ENCODE results near the gene TECPR2. TPM values are rescaled to one million over a fixed set of nuclear protein-coding genes. Genes with fewer than 3 reads are reported as not detected.

TECPR2 gene
- total RNA-seq, 1 donor from 2014 or later = 19.9 TPM

- DNase-seq (ENCODE audit: low read depth) (no peak), FAIRE-seq (no peak)
- H3K79me2 ChIP-seq (ENCODE audit: insufficient read depth, low read length) = peaks cover 50% of the 10 kb centered on the region
- H3K27me3 ChIP-seq (ENCODE audit: insufficient read depth, low read length) = no peaks in the 10 kb centered on the region
- no peaks in the 10 kb centered on the region for H3K4me1 ChIP-seq (ENCODE audit: insufficient read depth, low read length)
- peaks cover 2% of the 10 kb centered on the region for H3K9me3 Mint-ChIP-seq (ENCODE audit: unreplicated experiment)
- no peak for TF ChIP-seq CTCF (IDR thresholded peaks at IDR 0.05; ENCODE audit: insufficient read depth, low read depth, low read length)
- no peak for TF ChIP-seq EZH2 (IDR thresholded peaks at IDR 0.05; ENCODE audit: insufficient read depth, low read length)
- peaks cover 10% of the 10 kb centered on the region for H3K36me3 ChIP-seq (ENCODE audit: insufficient read depth, low read length)
- no peak overlapping the region for H2AFZ ChIP-seq (ENCODE audit: low read depth, low read length)
- no peaks in the 10 kb centered on the region for H3K9me3 ChIP-seq (ENCODE audit: insufficient read depth, low read depth, low read length)
- peaks cover 14% of the 10 kb centered on the region for H3K36me3 Mint-ChIP-seq (ENCODE audit: low read depth, unreplicated experiment)
- H3K4me2 ChIP-seq (ENCODE audit: low read length) = no peak overlapping the region
- no peak overlapping the region for H3K27ac ChIP-seq (ENCODE audit: low read depth, low read length)
- no peak overlapping the region for H3K4me3 ChIP-seq (ENCODE audit: insufficient read depth, low read depth, low read length)
- peaks cover 42% of the 10 kb centered on the region for H4K20me1 ChIP-seq (ENCODE audit: insufficient read depth, low read length)
- H3K4me1 Mint-ChIP-seq (ENCODE audit: low read depth, unreplicated experiment) = peaks cover 8% of the 10 kb centered on the region
- no peak overlapping the region for H3K9ac ChIP-seq (ENCODE audit: low read length)
- no peak overlapping the region for H3K4me3 Mint-ChIP-seq (ENCODE audit: unreplicated experiment)
- no peak overlapping the region for H3K27ac Mint-ChIP-seq (ENCODE audit: unreplicated experiment)
- H3K27me3 Mint-ChIP-seq (ENCODE audit: low read depth, unreplicated experiment) = no peaks in the 10 kb centered on the region
Observed at GRCh38 chr14:102374264-102374663, 11.5 kb downstream of the TECPR2 start.

GRCh38 chr14:102375119-102375518 is 12.4 kb downstream of the TECPR2 start:
- Histone ChIP-seq H3K27me3 (ENCODE audit: insufficient read depth, low read length) (no peaks in the 10 kb centered on the region), H3K4me2 (ENCODE audit: low read length) (no peak overlapping the region), H3K9me3 (ENCODE audit: insufficient read depth, low read depth, low read length) (no peaks in the 10 kb centered on the region), H2AFZ (ENCODE audit: low read depth, low read length) (no peak overlapping the region), H3K27ac (ENCODE audit: low read depth, low read length) (no peak overlapping the region), H4K20me1 (ENCODE audit: insufficient read depth, low read length) (peaks cover 39% of the 10 kb centered on the region), H3K79me2 (ENCODE audit: insufficient read depth, low read length) (peaks cover 45% of the 10 kb centered on the region), H3K36me3 (ENCODE audit: insufficient read depth, low read length) (peaks cover 10% of the 10 kb centered on the region), H3K9ac (ENCODE audit: low read length) (no peak overlapping the region), H3K4me1 (ENCODE audit: insufficient read depth, low read length) (no peaks in the 10 kb centered on the region), H3K4me3 (ENCODE audit: insufficient read depth, low read depth, low read length) (no peak overlapping the region)
- FAIRE-seq (no peak), DNase-seq (ENCODE audit: low read depth) (no peak)
- H3K4me3 Mint-ChIP-seq (ENCODE audit: unreplicated experiment) = peak overlapping the region; percentile 71
- TF ChIP-seq EZH2 (IDR thresholded peaks at IDR 0.05; ENCODE audit: insufficient read depth, low read length) (no peak), CTCF (IDR thresholded peaks at IDR 0.05; ENCODE audit: insufficient read depth, low read depth, low read length) (no peak)
- H3K27ac Mint-ChIP-seq (ENCODE audit: unreplicated experiment) = no peak overlapping the region
- peaks cover 14% of the 10 kb centered on the region for H3K36me3 Mint-ChIP-seq (ENCODE audit: low read depth, unreplicated experiment)
- H3K9me3 Mint-ChIP-seq (ENCODE audit: unreplicated experiment) = peaks cover 2% of the 10 kb centered on the region
- H3K27me3 Mint-ChIP-seq (ENCODE audit: low read depth, unreplicated experiment) = no peaks in the 10 kb centered on the region
- peaks cover 8% of the 10 kb centered on the region for H3K4me1 Mint-ChIP-seq (ENCODE audit: low read depth, unreplicated experiment)

GRCh38 chr14:102377696-102378095 is 15.0 kb downstream of the TECPR2 start:
- TF ChIP-seq EZH2 (IDR thresholded peaks at IDR 0.05; ENCODE audit: insufficient read depth, low read length) (no peak), CTCF (IDR thresholded peaks at IDR 0.05; ENCODE audit: insufficient read depth, low read depth, low read length) (no peak)
- no peak for FAIRE-seq
- DNase-seq (ENCODE audit: low read depth) = no peak

More at GRCh38 chr14:102377696-102378095, 15.0 kb downstream of the TECPR2 start:
- no peak overlapping the region for H3K4me2 ChIP-seq (ENCODE audit: low read length)
- peaks cover 25% of the 10 kb centered on the region for H3K79me2 ChIP-seq (ENCODE audit: insufficient read depth, low read length)
- H3K4me1 ChIP-seq (ENCODE audit: insufficient read depth, low read length) = no peaks in the 10 kb centered on the region
- Mint-ChIP-seq H3K27ac (ENCODE audit: unreplicated experiment) (no peak overlapping the region), H3K36me3 (ENCODE audit: low read depth, unreplicated experiment) (peaks cover 15% of the 10 kb centered on the region), H3K4me1 (ENCODE audit: low read depth, unreplicated experiment) (peaks cover 4% of the 10 kb centered on the region), H3K4me3 (ENCODE audit: unreplicated experiment) (no peak overlapping the region), H3K9me3 (ENCODE audit: unreplicated experiment) (no peaks in the 10 kb centered on the region), H3K27me3 (ENCODE audit: low read depth, unreplicated experiment) (no peaks in the 10 kb centered on the region)
- peaks cover 20% of the 10 kb centered on the region for H4K20me1 ChIP-seq (ENCODE audit: insufficient read depth, low read length)
- no peak overlapping the region for H3K27ac ChIP-seq (ENCODE audit: low read depth, low read length)
- no peak overlapping the region for H3K4me3 ChIP-seq (ENCODE audit: insufficient read depth, low read depth, low read length)
- H2AFZ ChIP-seq (ENCODE audit: low read depth, low read length) = no peak overlapping the region
- no peaks in the 10 kb centered on the region for H3K27me3 ChIP-seq (ENCODE audit: insufficient read depth, low read length)
- H3K9ac ChIP-seq (ENCODE audit: low read length) = no peak overlapping the region
- H3K36me3 ChIP-seq (ENCODE audit: insufficient read depth, low read length) = peaks cover 13% of the 10 kb centered on the region
- H3K9me3 ChIP-seq (ENCODE audit: insufficient read depth, low read depth, low read length) = no peaks in the 10 kb centered on the region

Measured in astrocyte (in vitro differentiated cells and primary cell).